GM12864 (cell line): Measurements from ENCODE around the gene PRPF8.

Experiments used
- DNase-seq: peaks from one replicate; pipeline ENCODE4 v3.0.0-alpha.2; 2011; ENCODE audit warnings: low read depth
- H3K4me3 ChIP-seq: 2 replicates; pipeline ENCODE4 v1.5.1; 2011; ENCODE audit warnings: mild to moderate bottlenecking, low read depth, low read length, control low read depth
- CTCF ChIP-seq: IDR thresholded peaks from 2 replicates; pipeline ENCODE4 v1.5.1; 2011; ENCODE audit warnings: low read depth, mild to moderate bottlenecking, moderate library complexity, low read length, control low read depth, inconsistent platforms; ENCODE audit errors: missing control alignments

The PRPF8 gene

GRCh38 chr17:1640329-1641064, 44.2 kb downstream of the PRPF8 start:
- H3K4me3 ChIP-seq, result no peak overlapping the region
- no peak for TF ChIP-seq CTCF
- DNase-seq, result no peak

GRCh38 chr17:1639549-1640180, 45.0 kb downstream of the PRPF8 start:
- TF ChIP-seq CTCF, result no peak
- H3K4me3 ChIP-seq, result no peak overlapping the region
- no peak for DNase-seq

- no peak for TF ChIP-seq CTCF
- no peak overlapping the region for H3K4me3 ChIP-seq
- no peak for DNase-seq
These were observed 45.9 kb downstream of the PRPF8 start for GRCh38 chr17:1638624-1639300.

- no peak for DNase-seq
- H3K4me3 ChIP-seq, result no peak overlapping the region
- no peak for TF ChIP-seq CTCF
These were observed 46.5 kb downstream of the PRPF8 start for GRCh38 chr17:1638171-1638590.

- TF ChIP-seq CTCF, result no peak
- DNase-seq, result no peak
- H3K4me3 ChIP-seq, result no peak overlapping the region
These were observed 47.9 kb downstream of the PRPF8 start for GRCh38 chr17:1636732-1637285.

GRCh38 chr17:1635675-1636465, 48.8 kb downstream of the PRPF8 start:
- TF ChIP-seq CTCF, result no peak
- H3K4me3 ChIP-seq, result no peak overlapping the region
- no peak for DNase-seq
